Endodermal cell (in vitro differentiated cells): ENCODE data around the gene DLGAP5. TPM values are rescaled to one million over a fixed set of nuclear protein-coding genes. Genes with fewer than 3 reads are reported as not detected.

ENCODE experiments used
- DNase-seq: peaks from one replicate; pipeline ENCODE4 v3.0.0-alpha.2; 2017
- H3K27ac ChIP-seq: 2 replicates; pipeline ENCODE4 v1.5.1; 2013; ENCODE audit warnings: mild to moderate bottlenecking, low read depth, low read length, moderate library complexity
- H3K27me3 ChIP-seq: 2 replicates; pipeline ENCODE4 v1.6.1; 2013; ENCODE audit warnings: mild to moderate bottlenecking, low read length, moderate library complexity; ENCODE audit not compliant: insufficient read depth, control insufficient read depth, poor library complexity, severe bottlenecking
- H3K36me3 ChIP-seq: 2 replicates; pipeline ENCODE4 v1.7.0; 2013; ENCODE audit warnings: mild to moderate bottlenecking, low read length, moderate library complexity; ENCODE audit not compliant: control insufficient read depth, insufficient read depth
- H3K4me1 ChIP-seq: one replicate; pipeline ENCODE4 v1.7.0; 2013; ENCODE audit warnings: low read length; ENCODE audit not compliant: control insufficient read depth, insufficient read depth
- H3K4me3 ChIP-seq: 2 replicates; pipeline ENCODE4 v1.5.1; 2013; ENCODE audit warnings: mild to moderate bottlenecking, low read length, moderate library complexity
- H3K9ac ChIP-seq: 2 replicates; pipeline ENCODE4 v1.6.1; 2013; ENCODE audit warnings: mild to moderate bottlenecking, low read length, moderate library complexity; ENCODE audit not compliant: poor library complexity, severe bottlenecking; ENCODE audit errors: extremely low read depth
- H3K9me3 ChIP-seq: 2 replicates; pipeline ENCODE4 v1.6.1; 2013; ENCODE audit warnings: mild to moderate bottlenecking, low read length, moderate library complexity; ENCODE audit not compliant: control insufficient read depth
- H3K27ac Mint-ChIP-seq: 2 replicates; pipeline ENCODE4 v1.8.0; 2020; ENCODE audit warnings: mixed read lengths
- H3K27me3 Mint-ChIP-seq: 2 replicates; pipeline ENCODE4 v1.8.0; 2021; ENCODE audit warnings: mild to moderate bottlenecking, mixed read lengths; ENCODE audit not compliant: insufficient read depth
- H3K36me3 Mint-ChIP-seq: 2 replicates; pipeline ENCODE4 v1.8.0; 2020; ENCODE audit warnings: low read depth, mixed read lengths
- H3K4me1 Mint-ChIP-seq: 2 replicates; pipeline ENCODE4 v1.8.0; 2020; ENCODE audit warnings: mixed read lengths
- H3K4me3 Mint-ChIP-seq: 2 replicates; pipeline ENCODE4 v1.8.0; 2020; ENCODE audit warnings: mild to moderate bottlenecking, moderate library complexity, mixed read lengths
- H3K9me3 Mint-ChIP-seq: 2 replicates; pipeline ENCODE4 v1.8.0; 2020; ENCODE audit warnings: mild to moderate bottlenecking, mixed read lengths
- WGBS, 2 experiments: methylation state at CpG; one replicate each; pipeline versions ENCODE4 v1.1.5 to v1.1.7; 2013; ENCODE audit warnings: missing lambda C conversion rate in 2 of 2, mixed read lengths in 1 of 2; ENCODE audit not compliant: insufficient coverage in 1 of 2, insufficient read length in 1 of 2; 5-methylcytosine and 5-hydroxymethylcytosine counted together
- total RNA-seq, 2 donors: library from RNA; stranded (reverse); fragmentation: NEBNext Ultra II Directional in 1 of 2; extraction: Animal tissue kit (Norgen Biotek cat#: 25700) in 1 of 2; gene quantifications; 2 replicates in 1 of 2; 3 replicates in 1 of 2; pipeline ENCODE4 v1.2.1, GENCODE V29; 2021
- TF ChIP-seq, protein P1 (sequence below): fragments of 200-600 bp; sonication (generic); conservative IDR thresholded peaks from 2 replicates; pipeline ENCODE4 v1.5.0; 2021; ENCODE audit warnings: antibody characterized with exemption, mild to moderate bottlenecking

DLGAP5 gene
- total RNA-seq, 2 donors from 2014 or later = 71.1 to 112 TPM

GRCh38 chr14:55239320-55239719 lies 47.9 kb upstream of the DLGAP5 start:
- Mint-ChIP-seq H3K4me3 (no peak overlapping the region), H3K4me1 (peaks cover 3% of the 10 kb centered on the region), H3K36me3 (no peaks in the 10 kb centered on the region), H3K9me3 (no peaks in the 10 kb centered on the region), H3K27me3 (peaks cover 51% of the 10 kb centered on the region), H3K27ac (no peak overlapping the region)
- peaks cover 47% of the 10 kb centered on the region for H3K27me3 ChIP-seq
- no peaks in the 10 kb centered on the region for H3K9me3 ChIP-seq
- H3K4me1 ChIP-seq = no peaks in the 10 kb centered on the region
- H3K27ac ChIP-seq = no peak overlapping the region
- no peak overlapping the region for H3K9ac ChIP-seq
- TF ChIP-seq, protein P1, sequence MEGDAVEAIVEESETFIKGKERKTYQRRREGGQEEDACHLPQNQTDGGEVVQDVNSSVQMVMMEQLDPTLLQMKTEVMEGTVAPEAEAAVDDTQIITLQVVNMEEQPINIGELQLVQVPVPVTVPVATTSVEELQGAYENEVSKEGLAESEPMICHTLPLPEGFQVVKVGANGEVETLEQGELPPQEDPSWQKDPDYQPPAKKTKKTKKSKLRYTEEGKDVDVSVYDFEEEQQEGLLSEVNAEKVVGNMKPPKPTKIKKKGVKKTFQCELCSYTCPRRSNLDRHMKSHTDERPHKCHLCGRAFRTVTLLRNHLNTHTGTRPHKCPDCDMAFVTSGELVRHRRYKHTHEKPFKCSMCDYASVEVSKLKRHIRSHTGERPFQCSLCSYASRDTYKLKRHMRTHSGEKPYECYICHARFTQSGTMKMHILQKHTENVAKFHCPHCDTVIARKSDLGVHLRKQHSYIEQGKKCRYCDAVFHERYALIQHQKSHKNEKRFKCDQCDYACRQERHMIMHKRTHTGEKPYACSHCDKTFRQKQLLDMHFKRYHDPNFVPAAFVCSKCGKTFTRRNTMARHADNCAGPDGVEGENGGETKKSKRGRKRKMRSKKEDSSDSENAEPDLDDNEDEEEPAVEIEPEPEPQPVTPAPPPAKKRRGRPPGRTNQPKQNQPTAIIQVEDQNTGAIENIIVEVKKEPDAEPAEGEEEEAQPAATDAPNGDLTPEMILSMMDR = no peak
- no peak for DNase-seq
- no peaks in the 10 kb centered on the region for H3K36me3 ChIP-seq
- no peak overlapping the region for H3K4me3 ChIP-seq
- WGBS, 2 experiments = no CpG with 5 or more reads among the region's 1 CpG

- H3K4me1 ChIP-seq = no peaks in the 10 kb centered on the region
Observed at GRCh38 chr14:55238019-55238680, 46.8 kb upstream of the DLGAP5 start.

DNA sequence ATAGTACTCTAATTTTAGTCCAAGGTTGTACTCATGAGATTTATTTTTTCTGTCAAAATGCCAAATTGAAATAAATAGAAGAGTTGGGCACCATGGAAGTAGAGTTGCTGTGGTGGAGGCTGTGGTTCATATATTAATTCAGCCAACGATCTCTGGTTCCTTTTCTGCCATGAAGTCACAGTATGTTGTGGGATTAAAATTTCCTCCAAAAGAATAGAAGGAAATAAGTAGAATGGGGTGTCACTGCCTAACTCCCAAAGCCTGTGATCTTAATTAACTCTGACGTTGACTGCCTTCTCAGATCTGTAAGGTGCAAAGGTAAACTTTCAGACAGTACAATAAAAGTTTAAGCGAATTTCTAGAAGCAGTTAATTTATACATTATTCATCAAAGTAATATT lies 42.2 kb upstream of the DLGAP5 start:
- H3K9me3 ChIP-seq = no peaks in the 10 kb centered on the region
- Mint-ChIP-seq H3K4me3 (no peak overlapping the region), H3K4me1 (peaks cover 3% of the 10 kb centered on the region), H3K27me3 (peaks cover 50% of the 10 kb centered on the region), H3K36me3 (no peaks in the 10 kb centered on the region), H3K9me3 (no peaks in the 10 kb centered on the region), H3K27ac (no peak overlapping the region)
- H3K4me3 ChIP-seq = no peak overlapping the region
- TF ChIP-seq, protein P1 = no peak
- no peaks in the 10 kb centered on the region for H3K36me3 ChIP-seq
- peaks cover 78% of the 10 kb centered on the region for H3K27me3 ChIP-seq
- 57 to 80% methylated on average over 1 to 2 of the region's 3 CpGs for WGBS, 2 experiments
- no peaks in the 10 kb centered on the region for H3K4me1 ChIP-seq
- no peak overlapping the region for H3K9ac ChIP-seq
- no peak overlapping the region for H3K27ac ChIP-seq
- DNase-seq = no peak

More at GRCh38 chr14:55238019-55238680, 46.8 kb upstream of the DLGAP5 start:
- no peaks in the 10 kb centered on the region for H3K36me3 Mint-ChIP-seq
- no peak overlapping the region for H3K4me3 Mint-ChIP-seq
- Histone ChIP-seq H3K9me3 (no peaks in the 10 kb centered on the region), H3K27me3 (peaks cover 59% of the 10 kb centered on the region), H3K36me3 (no peaks in the 10 kb centered on the region), H3K27ac (no peak overlapping the region), H3K4me3 (no peak overlapping the region), H3K9ac (no peak overlapping the region)
- WGBS, 2 experiments = 90 to 96% methylated on average over 8 to 12 of the region's 12 CpGs
- H3K4me1 Mint-ChIP-seq = peaks cover 3% of the 10 kb centered on the region
- TF ChIP-seq, protein P1 = no peak
- H3K27ac Mint-ChIP-seq = no peak overlapping the region
- peaks cover 55% of the 10 kb centered on the region for H3K27me3 Mint-ChIP-seq
- DNase-seq = no peak
- H3K9me3 Mint-ChIP-seq = no peaks in the 10 kb centered on the region
